Fibroblast of skin of back (primary cell): ENCODE results near the gene NOTCH1.

ENCODE experiments used
- DNase-seq: peaks from one replicate; pipeline ENCODE4 v3.0.0-alpha.2; 2013

Gene NOTCH1

DNA sequence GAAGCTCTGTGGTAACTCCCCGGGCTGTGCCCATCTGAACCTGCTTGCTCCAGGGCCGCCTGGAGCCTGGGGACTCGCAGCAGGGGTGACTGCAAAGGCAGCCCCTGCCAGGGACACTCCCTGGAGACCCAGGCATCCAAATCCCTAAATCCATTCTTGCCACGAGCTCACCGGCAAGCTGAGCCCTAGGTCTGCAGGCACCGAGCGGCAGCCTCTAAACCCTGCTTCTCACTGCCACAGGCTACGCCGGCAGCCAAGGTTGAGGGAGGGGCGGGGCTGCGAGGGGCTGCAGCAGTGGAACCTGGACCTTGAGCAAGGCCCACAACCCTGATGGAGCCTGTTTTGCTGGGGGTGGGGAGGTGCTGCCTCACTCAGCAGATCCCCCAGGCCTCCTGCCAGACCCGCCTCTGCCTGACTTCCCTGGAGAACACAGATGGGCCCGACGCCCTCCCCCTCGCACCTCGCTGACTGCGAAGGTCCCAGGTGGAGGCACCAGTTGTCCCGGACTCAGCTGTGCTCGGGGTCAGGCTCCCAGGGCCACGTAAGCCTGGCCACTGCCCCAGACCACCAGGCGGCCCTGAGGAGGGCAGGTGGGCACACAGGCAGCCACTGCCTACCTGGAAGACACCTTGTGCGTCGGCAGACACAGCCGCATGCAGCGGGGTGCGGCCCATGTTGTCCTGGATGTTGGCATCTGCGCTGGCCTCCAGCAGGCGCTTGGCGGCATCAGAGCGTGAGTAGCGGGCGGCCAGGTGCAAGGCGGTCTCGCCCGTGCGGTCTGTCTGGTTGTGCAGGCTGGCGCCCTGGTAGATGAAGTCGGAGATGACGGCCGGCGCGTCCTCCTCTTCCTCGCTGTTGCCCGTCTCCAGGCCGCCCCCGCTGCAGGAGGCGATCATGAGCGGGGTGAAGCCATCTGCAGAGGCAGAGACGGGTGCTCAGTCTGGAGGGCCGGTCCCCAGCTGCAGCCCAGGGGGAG lies 45.6 kb downstream of the NOTCH1 start:
- DNase-seq = no peak

DNA sequence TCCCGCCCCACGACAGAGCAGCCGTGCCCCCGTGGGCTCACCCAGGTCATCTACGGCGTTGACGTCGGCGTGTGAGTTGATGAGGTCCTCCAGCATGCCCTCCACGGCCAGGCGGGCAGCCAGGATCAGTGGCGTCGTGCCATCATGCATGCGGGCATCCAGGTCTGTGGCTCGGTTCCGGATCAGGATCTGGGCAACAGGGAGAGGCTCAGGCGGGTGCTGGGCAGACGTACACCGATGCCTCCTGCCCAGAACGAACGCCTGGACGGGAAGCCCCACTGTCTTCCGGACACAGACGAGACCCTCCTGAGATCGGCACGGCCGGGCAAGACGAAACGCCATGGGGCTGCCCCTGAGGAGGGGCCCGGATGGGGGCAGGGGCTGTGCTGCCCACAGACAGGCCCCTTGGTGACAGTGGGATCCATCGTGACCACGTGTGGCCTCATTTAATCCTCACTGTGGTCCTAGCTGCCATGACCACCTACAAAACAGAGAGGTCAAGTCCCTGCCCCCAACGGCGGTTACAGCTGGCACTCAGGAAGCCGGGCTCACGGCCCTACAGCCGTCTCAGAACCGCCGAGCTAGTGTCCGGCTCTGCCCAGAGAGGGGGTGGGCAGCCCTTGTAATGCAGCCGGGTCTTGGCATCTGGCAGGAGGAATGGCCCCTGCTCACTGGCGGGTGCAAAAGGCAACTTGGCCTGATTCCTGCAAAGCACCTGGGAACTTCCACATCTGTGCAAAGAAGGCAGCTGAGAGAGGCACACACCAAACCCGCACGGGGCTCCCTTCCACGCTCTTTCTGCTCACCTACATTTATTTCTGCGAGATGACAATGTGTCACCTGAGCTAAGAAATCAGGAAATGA lies 46.5 kb downstream of the NOTCH1 start:
- no peak for DNase-seq

GRCh38 chr9:136497916-136498695 lies 47.7 kb downstream of the NOTCH1 start:
- DNase-seq = no peak

GRCh38 chr9:136496801-136497620 lies 48.8 kb downstream of the NOTCH1 start:
- no peak for DNase-seq

- DNase-seq = no peak
Observed at GRCh38 chr9:136496181-136496580, 49.7 kb downstream of the NOTCH1 start.

GRCh38 chr9:136495238-136495800 lies 50.5 kb downstream of the NOTCH1 start:
- no peak for DNase-seq

DNA sequence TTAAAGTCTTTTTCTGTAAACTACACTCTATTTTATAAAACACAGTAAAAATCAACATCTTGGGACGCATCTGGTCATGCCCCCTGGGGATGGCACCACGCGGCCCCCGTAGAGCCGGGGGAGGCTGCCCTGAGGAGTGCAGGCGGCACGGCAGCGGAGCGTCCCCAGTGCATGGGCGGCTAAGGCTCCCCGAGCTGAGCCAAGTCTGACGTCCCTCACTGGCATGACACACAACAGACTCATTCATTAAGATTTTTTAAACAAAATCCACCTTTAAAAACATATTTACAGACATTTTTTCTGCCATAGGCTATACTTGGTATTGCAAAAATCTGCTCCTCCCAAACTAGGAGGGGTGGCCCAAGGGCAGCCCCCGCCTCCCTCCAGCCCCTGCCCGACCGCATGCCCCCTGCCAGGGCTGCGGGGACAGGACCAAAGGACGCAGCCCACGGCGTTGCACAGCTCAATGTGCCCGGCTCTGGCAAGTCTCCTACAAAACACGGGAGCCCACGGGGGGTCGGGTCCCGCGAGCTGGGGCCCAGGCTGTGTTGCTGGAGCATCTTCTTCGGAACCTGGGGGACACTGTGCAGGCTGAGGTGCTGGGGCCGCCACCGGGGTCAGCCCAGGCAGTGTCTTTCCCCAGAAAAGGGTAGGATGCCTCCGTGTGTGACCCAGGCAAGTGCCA lies 51.2 kb downstream of the NOTCH1 start:
- DNase-seq = no peak

- DNase-seq = no peak
Observed at GRCh38 chr9:136494012-136494411, 51.8 kb downstream of the NOTCH1 start.

- DNase-seq = no peak
Observed at GRCh38 chr9:136493567-136493971, 52.3 kb downstream of the NOTCH1 start.

DNA sequence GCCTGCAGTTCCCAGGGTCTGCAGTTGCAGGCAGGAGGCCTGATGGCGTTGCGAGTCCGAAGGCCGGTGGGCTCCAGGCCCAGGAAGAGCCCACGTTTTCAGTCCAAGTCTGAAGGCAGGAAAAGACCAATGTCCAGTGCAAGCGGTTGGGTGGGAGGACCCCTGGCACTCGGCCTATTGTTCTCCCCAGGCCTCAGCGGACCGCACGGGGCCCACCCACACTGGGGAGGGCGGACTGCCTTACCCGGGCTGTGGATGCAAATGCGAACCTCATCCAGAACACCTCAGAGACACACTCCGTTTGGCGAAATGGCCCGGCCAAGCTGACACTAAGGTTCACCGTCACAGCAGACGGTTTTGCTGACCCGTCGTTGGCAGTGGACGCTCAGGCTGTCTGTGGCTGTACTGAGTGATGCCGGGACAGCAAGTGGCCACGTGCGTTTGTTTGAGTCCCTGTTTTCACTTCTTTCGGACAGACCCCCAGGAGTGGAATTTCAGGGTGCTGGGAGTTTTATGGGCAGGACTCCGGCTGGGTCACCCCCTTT lies 52.8 kb downstream of the NOTCH1 start:
- no peak for DNase-seq

DNA sequence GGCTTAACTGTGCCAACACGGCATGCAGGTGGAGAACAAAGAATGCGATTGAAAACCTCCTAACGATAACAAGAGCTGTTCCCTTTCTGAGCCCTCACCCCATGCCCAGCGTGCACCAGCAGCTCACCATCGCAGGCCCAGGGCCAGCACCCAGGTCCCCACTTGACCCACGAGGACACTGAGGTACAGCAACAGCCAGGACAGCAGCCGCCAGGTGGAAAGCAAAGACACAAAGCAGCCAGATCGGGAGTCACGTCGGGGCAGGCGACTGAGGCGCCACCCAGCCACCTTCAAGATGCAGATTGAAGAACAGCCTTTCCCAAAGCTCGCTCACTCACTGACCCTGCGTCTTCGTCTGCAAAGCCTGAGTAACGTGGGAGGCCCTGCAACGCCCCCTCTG lies 56.1 kb downstream of the NOTCH1 start:
- no peak for DNase-seq

GRCh38 chr9:136488247-136489214 lies 57.3 kb downstream of the NOTCH1 start:
- DNase-seq = no peak

GRCh38 chr9:136487672-136488071 lies 58.2 kb downstream of the NOTCH1 start:
- no peak for DNase-seq

GRCh38 chr9:136486823-136487620 lies 58.8 kb downstream of the NOTCH1 start:
- DNase-seq = no peak

- no peak for DNase-seq
Observed at GRCh38 chr9:136486131-136486530, 59.7 kb downstream of the NOTCH1 start.

DNA sequence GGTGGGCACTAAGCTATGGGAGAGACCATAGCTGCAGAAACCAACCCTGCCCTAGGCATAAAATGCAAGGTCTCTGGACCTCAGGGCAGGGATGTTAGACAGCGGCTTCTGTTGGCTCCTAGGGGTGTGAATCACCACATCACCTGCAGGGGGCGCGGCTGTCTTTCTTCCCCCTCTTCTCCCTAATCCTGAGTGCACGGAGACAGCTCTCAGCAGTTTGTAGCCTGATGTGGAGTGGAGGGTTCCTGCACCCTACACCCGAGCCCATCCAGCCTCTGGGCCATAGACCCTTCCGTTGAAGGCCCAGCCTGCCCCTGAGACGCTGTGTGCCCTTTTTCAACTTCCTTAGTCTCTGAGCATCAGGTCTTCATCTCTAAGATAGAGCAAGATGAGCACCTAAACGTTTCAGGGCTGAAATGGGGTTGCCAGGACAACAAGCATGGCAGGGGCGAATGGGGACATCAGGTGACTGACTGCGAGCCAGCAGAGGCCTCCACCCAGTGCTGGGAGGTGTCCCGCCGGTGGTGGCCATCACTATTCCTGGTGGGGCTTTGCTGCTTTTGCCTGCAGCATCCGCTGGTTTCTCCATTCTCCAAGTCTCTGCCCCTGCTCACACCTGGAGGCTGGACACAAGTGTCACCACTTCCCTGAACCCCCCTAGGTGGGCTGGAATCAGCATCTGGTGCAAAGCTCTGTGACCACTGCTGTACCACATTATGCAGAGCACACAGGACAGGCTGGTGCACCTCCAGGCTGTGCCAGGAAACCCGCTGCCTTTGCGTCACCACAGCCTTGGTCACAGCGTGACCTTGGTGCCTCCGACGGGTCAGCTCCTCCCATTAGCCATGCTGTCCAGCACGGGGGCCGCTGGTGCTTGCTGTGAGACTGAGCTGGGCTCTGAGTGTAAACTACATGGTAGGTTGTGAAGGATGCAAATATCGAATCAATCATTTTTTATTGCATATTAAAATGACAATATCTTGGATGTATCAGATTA lies 60.5 kb downstream of the NOTCH1 start:
- peak; percentile 73 for DNase-seq
